DND-41 (cell line): ENCODE measurements around the gene SLC29A2.

ENCODE experiments used
- ATAC-seq: fragments of 200-7000 bp; cut with Tn5 transposase; 3 replicates; pipeline ENCODE4 v1.9.1; 2021; ENCODE audit warnings: low read depth; ENCODE audit not compliant: insufficient read depth
- DNase-seq: peaks from one replicate; pipeline ENCODE4 v3.0.0-alpha.2; 2020
- H2AFZ ChIP-seq: 2 replicates; pipeline ENCODE4 v1.6.0; 2012; ENCODE audit warnings: low read depth, low read length
- H3K27ac ChIP-seq: 2 replicates; pipeline ENCODE4 v1.5.1; 2012; ENCODE audit warnings: low read length, inconsistent platforms
- H3K27me3 ChIP-seq: fragments of 200-600 bp; sonication (generic); 2 replicates; pipeline ENCODE4 v1.6.0; 2012; ENCODE audit warnings: low read length, mild to moderate bottlenecking, inconsistent platforms; ENCODE audit not compliant: insufficient read depth, poor library complexity
- H3K36me3 ChIP-seq: 2 replicates; pipeline ENCODE4 v1.5.1; 2012; ENCODE audit warnings: low read length, inconsistent platforms; ENCODE audit not compliant: insufficient read depth
- H3K4me1 ChIP-seq: 2 replicates; pipeline ENCODE4 v1.5.1; 2012; ENCODE audit warnings: mild to moderate bottlenecking, low read length; ENCODE audit not compliant: insufficient read depth
- H3K4me2 ChIP-seq: 2 replicates; pipeline ENCODE4 v1.6.0; 2012; ENCODE audit warnings: mild to moderate bottlenecking, moderate library complexity, low read length, inconsistent platforms; ENCODE audit not compliant: insufficient read depth
- H3K4me3 ChIP-seq, 2 experiments: fragments of 200-600 bp in 1 of 2; shearing (Covaris generic) in 1 of 2; 2 replicates each; pipeline ENCODE4 v1.5.1; 2012 to 2016; ENCODE audit warnings: inconsistent platforms in 2 of 2, low read length in 2 of 2, mild to moderate bottlenecking in 2 of 2, low read depth in 1 of 2, moderate library complexity in 1 of 2
- H3K79me2 ChIP-seq: 2 replicates; pipeline ENCODE4 v1.6.0; 2012; ENCODE audit warnings: low read length, inconsistent platforms; ENCODE audit not compliant: insufficient read depth
- H3K9ac ChIP-seq: 2 replicates; pipeline ENCODE4 v1.6.0; 2012; ENCODE audit warnings: low read depth, mild to moderate bottlenecking, inconsistent platforms, low read length, moderate library complexity
- H3K9me3 ChIP-seq: 2 replicates; pipeline ENCODE4 v1.5.1; 2012; ENCODE audit warnings: low read length, moderate library complexity, mild to moderate bottlenecking, inconsistent platforms; ENCODE audit not compliant: insufficient read depth, severe bottlenecking
- H4K20me1 ChIP-seq: 2 replicates; pipeline ENCODE4 v1.6.0; 2012; ENCODE audit warnings: low read length; ENCODE audit not compliant: insufficient read depth
- EZH2 ChIP-seq: IDR thresholded peaks from 3 replicates; pipeline ENCODE4 v1.6.1; 2012; ENCODE audit warnings: borderline replicate concordance, low read depth, mild to moderate bottlenecking, moderate library complexity, low read length, inconsistent platforms; ENCODE audit not compliant: severe bottlenecking
- TF ChIP-seq, protein P1 (sequence below): IDR thresholded peaks from 2 replicates; pipeline ENCODE4 v1.5.1; 2012; ENCODE audit warnings: borderline replicate concordance, low read length, moderate library complexity, mild to moderate bottlenecking; ENCODE audit not compliant: poor library complexity, severe bottlenecking; ENCODE audit errors: extremely low read depth

SLC29A2 gene

DNA sequence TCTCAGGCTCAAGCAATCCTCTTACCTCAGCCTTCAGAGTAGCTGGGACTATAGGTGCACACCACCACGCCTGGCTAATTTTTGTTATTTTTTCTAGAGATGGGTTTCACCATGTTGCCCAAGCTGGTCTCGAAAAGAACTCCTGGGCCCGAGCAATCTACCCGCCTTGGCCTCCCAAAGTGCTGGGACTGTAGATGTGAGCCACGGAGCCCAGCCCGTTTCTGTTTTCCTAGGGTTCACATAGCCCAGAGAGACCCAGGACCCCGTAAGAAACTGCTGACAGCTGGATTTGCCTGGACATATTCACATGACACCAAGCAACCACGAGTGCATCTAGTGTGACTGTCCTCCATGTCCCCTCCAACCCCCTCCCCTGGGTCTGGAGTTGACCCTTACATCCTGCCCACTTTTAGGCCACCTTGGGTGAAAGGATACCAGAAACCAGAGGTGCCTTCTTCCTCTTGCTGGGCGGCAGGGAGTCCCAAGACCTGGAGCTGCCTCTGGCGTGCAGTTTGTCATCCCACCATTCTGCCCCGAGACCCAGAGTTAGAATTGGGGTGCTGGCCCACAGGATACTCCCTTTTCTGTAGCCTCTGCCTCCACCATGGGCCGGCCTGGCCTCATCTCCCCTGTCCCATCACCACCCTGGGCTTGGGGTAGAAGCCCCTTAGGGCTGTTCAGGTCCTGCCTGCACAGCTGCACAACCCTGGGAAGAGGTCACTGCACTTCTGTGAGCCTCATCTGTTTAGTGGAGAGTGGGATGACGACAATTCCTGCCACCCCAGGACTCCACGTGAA is 31.7 kb downstream of the SLC29A2 start:
- Histone ChIP-seq H3K4me2 (no peak overlapping the region), H3K4me3 (no peak overlapping the region), H3K9ac (no peak overlapping the region), H2AFZ (no peak overlapping the region), H3K4me1 (peaks cover 19% of the 10 kb centered on the region), H3K27ac (no peak overlapping the region), H3K79me2 (peaks cover 23% of the 10 kb centered on the region), H4K20me1 (peaks cover 15% of the 10 kb centered on the region), H3K9me3 (no peaks in the 10 kb centered on the region), H3K36me3 (peaks cover 63% of the 10 kb centered on the region), H3K27me3 (no peaks in the 10 kb centered on the region)
- TF ChIP-seq EZH2, result no peak
- TF ChIP-seq, protein P1, sequence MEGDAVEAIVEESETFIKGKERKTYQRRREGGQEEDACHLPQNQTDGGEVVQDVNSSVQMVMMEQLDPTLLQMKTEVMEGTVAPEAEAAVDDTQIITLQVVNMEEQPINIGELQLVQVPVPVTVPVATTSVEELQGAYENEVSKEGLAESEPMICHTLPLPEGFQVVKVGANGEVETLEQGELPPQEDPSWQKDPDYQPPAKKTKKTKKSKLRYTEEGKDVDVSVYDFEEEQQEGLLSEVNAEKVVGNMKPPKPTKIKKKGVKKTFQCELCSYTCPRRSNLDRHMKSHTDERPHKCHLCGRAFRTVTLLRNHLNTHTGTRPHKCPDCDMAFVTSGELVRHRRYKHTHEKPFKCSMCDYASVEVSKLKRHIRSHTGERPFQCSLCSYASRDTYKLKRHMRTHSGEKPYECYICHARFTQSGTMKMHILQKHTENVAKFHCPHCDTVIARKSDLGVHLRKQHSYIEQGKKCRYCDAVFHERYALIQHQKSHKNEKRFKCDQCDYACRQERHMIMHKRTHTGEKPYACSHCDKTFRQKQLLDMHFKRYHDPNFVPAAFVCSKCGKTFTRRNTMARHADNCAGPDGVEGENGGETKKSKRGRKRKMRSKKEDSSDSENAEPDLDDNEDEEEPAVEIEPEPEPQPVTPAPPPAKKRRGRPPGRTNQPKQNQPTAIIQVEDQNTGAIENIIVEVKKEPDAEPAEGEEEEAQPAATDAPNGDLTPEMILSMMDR, result no peak
- ATAC-seq (no peak), DNase-seq (no peak)

DNA sequence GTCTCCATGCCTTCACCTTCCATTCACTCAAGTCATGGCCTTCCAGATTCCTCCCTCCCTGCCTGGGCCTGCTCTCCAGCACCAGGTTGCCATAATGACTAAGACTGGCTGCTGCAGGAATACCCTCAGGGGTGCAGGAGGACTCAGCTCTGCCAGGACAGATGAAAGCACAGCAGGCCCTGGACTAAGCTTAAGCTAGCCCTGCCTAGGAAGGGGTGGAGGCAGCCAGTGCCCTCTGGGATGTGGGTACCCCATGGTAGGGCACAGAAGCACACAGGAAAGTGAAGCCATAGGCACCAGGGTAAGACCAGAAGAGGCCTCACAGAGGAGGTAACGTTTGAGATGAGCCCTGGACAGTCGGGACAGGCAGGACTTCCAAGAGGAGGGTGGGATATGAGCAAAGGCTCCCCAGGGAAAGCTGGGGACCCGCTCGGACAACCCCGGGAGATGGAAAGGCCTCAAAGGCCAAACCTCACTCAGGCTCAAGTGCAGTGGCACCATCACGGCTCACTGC is 32.3 kb downstream of the SLC29A2 start:
- Histone ChIP-seq H4K20me1 (peaks cover 11% of the 10 kb centered on the region), H3K9me3 (no peaks in the 10 kb centered on the region), H3K4me2 (no peak overlapping the region), H3K27ac (no peak overlapping the region), H3K79me2 (peaks cover 16% of the 10 kb centered on the region), H3K4me3 (no peak overlapping the region), H3K27me3 (no peaks in the 10 kb centered on the region), H3K4me1 (peaks cover 15% of the 10 kb centered on the region), H3K9ac (no peak overlapping the region), H3K36me3 (peaks cover 63% of the 10 kb centered on the region), H2AFZ (no peak overlapping the region)
- no peak for TF ChIP-seq EZH2
- TF ChIP-seq, protein P1, result no peak
- no peak for DNase-seq
- ATAC-seq, result no peak

DNA sequence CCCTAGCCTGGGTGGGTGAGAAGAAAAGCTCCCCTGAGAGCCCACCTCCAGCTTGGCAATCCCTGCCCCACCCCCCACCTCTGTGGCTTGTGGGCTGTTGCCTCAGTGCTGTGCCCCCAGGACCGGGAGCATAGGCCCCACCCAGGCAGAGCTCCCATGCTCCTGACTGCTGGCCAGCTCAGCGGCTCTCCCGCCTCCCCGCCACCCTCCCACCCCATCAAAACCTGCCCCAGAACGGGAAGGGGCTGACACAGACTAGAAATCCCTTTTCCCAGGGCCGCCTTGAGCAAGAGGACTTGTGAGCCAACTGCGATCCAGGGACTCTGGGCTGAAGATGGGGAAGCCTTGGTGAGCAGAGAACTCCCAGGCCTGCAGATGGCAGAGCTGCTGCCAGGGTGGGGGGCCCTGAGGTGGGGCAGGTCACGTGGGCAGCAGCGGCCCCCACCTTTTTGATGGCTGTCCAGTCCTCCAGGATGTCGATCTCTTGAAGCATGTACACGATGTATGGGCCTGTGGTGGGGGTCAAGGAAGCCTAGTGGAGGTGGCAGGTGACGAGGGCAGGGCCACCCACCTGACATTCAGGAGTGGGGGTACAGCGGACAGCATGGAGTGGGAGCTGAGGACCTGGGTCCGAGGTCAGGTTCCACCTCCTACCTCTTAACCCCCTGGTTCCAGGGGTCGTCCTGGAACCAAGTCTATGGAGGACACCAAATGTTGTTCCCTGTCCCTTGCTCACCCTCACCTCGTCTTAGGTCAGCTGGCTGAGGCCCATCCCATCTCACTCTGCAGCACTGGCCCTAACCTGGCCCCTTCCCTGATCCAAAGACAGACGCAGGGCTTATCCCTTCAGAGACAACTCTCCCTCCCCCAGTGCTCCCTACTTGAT is 33.0 kb downstream of the SLC29A2 start:
- no peaks in the 10 kb centered on the region for H3K27me3 ChIP-seq
- ATAC-seq (no peak), DNase-seq (no peak)
- H3K9me3 ChIP-seq, result no peaks in the 10 kb centered on the region
- H3K36me3 ChIP-seq, result peaks cover 63% of the 10 kb centered on the region
- peaks cover 8% of the 10 kb centered on the region for H3K4me1 ChIP-seq
- no peak overlapping the region for H3K27ac ChIP-seq
- H3K79me2 ChIP-seq, result peaks cover 9% of the 10 kb centered on the region
- H4K20me1 ChIP-seq, result peaks cover 11% of the 10 kb centered on the region
- H3K4me2 ChIP-seq, result no peak overlapping the region
- H2AFZ ChIP-seq, result no peak overlapping the region
- no peak overlapping the region for H3K9ac ChIP-seq
- TF ChIP-seq, protein P1, result no peak
- no peak for TF ChIP-seq EZH2
- H3K4me3 ChIP-seq, result no peak overlapping the region
